DMS53 treated with DMSO at 0.1 percent for 48 hours (cell line): Measurements from ENCODE around the gene ADSL.

ENCODE experiments used
- DNase-seq: peaks from one replicate; lab custom pipeline; 2025; ENCODE audit not compliant: unreplicated experiment; lab: John Stamatoyannopoulos, UW

ADSL gene

DNA sequence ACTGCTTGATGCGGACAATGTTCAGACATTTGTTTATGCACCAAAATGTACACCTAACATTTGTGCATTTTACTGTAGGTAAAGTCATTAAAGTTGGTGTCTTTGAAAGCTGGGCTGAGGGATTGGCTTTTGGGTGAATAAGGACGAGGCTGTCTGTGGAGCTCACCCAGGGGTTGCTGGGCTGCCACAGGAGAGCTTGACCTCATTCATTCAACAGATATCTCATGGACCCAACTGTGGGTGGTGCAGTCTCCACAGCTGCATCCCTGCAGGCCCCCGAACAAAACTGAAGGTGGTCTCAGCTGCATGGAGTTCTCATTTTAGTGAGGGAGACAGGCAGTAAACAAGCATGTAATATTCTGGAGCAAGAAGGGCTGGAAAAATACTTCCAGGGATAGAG is 56.8 kb downstream of the ADSL start:
- no peak for DNase-seq

DNA sequence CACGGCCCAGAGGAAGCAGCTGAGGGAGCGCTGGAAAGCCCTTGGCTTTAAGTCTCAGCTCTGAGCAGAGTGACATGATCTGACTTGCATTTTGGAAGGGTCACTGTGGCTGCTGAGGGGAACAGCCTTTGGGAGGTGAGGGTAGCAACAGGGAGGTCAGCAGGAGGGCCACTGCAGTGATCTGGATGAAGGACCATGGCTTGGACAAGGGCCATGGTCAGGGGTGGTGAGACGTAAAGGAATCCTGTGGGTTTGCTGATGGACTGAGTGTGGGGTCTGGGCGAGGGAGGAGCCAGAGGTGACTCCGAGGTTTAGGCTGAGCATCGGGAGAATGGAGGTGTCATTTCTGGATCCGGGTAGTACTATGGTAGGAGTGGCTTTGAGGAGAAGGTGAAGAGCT is 57.4 kb downstream of the ADSL start:
- no peak for DNase-seq

DNA sequence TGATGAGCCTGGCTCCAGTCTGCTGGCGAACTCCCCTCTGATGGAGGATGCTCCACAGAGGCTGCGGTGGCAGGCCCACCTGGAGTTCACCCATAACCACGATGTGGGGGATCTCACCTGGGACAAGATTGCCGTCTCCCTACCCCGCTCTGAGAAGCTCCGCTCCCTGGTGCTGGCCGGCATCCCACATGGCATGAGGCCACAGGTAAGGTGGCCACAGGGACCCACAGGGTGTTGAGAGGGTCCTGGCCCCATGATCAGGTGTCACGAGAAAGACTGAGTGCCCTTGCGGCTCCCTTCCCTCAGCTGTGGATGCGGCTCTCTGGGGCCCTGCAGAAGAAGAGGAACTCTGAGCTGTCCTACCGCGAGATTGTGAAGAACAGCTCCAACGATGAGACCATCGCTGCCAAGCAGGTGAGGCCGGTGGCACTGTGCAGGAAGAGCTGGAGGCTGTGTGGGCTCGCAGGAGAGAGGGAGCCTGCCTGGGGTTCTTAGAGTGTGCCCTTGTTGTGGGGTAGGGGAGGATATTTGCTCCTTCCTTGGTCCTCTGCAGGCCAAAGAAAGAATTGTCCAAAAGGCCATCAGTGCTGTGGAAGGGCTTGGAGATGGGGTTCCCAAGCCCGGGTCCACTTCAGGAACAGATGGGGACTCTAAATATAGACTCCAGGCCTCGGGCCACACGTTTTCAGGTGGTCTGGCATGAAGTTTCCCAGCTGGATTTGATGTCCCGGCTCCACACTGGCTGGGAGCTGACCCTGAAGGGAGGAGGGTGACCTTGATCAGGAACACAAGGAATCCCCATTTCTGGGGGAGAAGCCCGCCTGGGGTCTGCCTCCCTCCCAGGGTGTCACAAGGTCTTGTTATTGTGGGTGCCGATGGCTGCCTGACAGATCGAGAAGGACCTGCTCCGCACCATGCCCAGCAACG is 58.2 kb downstream of the ADSL start:
- no peak for DNase-seq

DNA sequence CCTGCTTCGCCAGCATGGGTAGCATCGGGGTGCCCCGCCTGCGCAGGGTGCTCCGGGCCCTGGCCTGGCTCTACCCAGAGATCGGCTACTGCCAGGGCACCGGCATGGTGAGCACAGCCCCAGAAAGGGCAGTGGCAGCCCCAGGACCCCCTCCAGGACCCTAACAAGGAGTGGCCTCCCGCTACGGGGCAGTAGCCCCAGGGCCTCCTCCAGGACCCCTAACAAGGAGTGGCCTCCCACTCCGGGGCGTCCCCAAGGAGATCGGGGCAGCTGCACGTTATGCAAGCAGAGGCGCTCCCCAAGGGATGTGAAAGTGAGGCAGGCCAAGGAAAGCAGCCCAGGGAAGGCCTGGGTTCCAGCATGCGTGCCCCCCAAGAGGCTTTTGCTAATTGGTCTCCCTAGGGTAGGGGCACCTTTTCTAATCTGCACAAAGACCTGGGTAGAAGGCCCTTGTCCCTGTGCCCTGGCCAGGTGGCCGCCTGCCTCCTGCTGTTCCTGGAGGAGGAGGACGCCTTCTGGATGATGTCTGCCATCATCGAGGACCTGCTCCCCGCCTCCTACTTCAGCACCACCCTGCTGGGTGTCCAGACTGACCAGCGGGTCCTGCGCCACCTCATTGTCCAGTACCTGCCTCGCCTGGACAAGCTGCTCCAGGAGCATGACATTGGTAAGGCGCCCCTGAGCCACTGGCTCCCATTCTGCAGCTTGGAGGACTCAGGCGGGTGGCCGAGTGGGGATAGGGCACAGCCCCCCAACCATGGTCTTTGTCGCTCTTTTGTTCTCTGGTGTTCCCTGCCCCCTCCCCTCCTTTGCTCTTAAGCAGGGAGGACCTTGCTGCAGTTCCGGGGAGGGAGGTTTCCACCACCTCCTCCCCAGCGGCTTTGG is 59.1 kb downstream of the ADSL start:
- DNase-seq: no peak

DNA sequence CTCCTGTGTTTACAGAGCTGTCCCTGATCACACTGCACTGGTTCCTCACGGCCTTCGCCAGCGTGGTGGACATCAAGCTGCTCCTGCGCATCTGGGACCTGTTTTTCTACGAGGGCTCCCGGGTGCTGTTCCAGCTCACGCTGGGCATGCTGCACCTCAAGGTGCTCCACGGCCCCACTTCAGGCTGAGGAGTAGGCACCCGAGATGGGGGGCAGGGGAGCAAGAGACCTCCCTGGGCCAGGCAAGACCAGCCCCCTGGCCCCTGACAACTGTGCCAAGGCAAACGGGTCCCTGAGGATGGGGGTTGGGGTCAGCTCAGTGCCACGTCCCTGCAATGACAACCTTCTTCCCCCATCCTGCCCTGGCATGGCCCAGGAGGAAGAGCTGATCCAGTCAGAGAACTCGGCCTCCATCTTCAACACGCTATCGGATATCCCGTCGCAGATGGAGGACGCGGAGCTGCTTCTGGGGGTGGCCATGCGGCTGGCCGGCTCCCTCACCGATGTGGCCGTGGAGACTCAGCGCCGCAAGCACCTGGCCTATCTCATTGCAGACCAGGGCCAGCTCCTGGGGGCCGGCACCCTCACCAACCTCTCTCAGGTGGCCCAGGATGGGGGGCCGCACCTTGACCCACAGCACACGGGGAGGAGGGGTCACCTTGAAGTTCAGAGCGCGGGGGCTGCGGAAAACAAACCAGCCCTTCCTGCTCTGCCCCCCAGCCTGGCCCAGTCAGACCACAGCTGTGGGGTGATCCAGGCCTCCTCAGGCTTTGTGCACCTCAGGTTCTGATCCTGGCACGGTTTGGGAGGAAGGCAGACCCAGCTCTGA is 60.0 kb downstream of the ADSL start:
- DNase-seq: no peak

DNA sequence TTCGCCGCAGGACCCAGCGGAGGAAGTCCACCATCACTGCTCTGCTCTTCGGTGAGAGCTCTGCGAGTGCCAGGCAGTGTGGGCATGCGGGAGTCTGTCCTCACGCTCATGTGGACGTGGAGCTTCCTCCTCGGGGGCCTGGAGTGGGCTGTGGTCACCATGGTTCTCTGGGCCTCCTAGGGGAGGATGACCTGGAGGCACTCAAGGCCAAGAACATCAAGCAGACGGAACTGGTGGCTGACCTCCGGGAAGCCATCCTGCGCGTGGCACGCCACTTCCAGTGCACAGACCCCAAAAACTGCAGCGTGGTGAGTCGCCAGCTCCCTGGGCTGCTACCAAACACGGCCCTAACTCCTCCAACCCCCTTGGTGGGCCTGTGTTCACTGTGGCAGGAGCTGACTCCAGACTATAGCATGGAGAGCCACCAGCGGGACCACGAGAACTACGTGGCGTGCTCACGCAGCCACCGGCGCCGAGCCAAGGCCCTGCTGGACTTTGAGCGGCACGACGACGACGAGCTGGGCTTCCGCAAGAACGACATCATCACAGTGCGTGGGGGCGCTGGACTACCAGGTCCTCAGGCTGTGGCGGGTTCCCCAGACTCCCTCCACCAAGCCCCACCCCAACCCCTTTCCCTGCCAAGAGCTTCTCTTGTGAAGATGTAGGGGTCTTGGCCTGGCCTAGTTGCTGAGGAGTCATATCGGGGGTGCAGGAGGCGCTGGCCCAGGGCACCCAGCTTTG is 60.9 kb downstream of the ADSL start:
- DNase-seq: no peak

DNA sequence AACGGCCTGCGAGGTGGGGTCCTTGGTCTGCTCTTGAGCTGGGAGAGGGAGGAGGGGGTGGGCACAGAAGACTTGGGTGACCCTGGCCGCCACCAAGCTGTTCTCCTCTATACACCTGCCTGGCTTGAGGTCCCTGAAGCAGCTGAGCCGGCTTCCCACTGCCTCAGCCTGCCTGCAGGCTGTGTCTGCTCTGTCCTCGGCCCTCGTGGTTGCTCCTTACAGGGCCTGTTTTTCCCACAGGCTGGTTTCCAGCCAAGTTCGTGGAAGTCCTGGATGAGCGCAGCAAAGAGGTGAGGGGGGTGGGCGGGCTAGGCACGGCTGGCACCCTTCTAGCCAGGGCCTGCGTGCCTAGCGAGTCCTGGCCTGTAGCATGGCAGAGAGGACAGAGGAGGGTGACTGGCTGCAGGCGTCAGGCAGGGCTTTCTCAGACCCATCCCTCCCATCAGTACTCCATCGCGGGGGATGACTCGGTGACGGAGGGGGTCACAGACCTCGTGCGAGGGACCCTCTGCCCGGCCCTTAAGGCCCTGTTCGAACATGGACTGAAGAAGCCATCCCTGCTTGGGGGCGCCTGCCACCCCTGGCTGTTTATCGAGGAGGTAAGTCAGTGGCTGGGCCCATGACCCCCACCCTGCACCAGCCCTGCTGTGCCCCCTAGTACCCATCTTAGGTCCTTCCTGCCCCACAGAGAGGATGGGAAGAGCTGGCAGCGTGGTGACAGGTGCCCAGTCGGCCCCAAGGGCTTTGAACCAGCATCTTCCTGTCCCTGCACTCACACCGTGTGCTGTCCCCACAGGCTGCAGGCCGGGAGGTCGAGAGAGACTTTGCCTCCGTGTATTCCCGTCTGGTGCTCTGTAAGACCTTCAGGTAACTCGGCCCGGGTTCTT is 61.8 kb downstream of the ADSL start:
- DNase-seq: no peak

DNA sequence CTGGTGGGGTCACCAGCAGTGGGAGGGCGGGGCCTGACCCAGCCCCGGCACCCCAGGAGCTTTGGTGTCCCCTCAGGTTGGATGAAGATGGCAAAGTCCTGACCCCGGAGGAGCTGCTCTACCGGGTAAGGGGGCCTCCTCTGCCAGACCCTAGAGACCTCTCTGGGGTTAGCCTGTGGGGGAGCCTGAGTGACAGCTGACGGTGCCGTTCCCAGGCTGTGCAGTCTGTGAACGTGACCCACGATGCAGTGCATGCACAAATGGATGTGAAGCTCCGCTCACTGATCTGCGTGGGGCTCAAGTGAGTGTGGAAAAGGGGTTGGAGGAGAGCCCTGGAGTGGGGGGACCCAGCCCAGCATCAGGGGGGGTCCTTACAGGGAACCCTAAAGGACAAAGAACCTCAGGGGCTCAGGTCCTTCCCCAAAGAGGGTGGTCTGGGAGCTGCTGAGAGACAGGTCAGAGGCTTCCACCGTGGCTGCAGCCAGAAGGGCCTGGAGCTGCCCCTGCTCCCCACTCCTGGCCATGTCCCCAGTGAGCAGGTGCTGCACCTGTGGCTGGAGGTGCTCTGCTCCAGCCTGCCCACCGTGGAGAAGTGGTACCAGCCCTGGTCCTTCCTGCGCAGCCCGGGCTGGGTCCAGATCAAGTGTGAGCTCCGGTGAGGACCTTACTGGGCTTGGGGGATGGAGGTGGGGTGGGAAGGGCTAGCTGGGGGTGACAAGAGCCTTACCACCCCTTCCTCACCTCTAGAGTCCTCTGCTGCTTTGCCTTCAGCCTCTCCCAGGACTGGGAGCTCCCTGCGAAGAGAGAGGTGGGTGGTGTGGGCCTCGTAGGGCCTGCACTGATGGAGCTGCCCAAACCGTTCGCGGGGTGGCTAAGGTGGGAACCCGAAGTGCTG is 62.7 kb downstream of the ADSL start:
- DNase-seq: no peak

DNA sequence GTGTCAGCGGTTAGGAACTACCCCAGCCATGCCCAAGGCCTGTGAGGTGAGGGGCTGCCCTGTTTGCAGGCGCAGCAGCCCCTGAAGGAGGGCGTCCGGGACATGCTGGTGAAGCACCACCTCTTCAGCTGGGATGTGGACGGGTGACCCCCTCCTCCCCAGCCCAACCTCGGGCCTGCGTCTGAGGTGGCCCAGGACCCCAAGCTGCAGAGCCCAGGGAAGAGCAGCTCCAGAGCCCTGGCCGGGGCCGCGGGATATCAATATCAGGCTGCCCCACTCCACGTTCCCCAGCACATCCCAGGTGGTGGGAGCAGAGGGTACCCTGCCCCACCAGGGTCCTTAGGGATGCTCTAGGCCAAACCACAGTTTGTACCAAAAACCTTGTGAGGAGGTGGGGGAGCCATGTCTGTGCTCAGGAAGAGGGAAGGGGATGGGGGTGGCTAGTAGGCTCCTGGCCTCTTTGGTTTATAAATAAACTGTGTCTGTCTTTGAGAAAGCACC is 63.4 kb downstream of the ADSL start:
- DNase-seq: no peak

DNA sequence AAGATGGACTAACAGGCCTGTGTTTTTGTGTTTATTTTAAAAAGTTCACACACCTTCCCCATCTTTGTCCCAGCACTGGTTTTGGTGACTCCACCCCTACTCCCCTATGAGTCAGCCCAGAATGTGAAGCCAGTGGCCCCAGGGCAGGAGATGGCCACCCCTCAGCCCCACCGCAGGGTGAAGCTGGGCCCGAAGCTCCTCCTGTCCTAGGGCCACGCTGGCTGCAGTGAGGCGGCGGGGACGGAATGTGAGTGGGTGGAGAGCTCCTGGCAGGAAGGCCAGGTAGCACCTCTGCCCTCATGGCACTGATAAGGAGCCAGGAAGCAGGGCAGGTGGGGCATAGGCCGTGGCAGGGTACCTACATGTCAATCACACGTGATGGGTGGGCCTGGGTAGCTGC is 64.0 kb downstream of the ADSL start:
- no peak for DNase-seq

DNA sequence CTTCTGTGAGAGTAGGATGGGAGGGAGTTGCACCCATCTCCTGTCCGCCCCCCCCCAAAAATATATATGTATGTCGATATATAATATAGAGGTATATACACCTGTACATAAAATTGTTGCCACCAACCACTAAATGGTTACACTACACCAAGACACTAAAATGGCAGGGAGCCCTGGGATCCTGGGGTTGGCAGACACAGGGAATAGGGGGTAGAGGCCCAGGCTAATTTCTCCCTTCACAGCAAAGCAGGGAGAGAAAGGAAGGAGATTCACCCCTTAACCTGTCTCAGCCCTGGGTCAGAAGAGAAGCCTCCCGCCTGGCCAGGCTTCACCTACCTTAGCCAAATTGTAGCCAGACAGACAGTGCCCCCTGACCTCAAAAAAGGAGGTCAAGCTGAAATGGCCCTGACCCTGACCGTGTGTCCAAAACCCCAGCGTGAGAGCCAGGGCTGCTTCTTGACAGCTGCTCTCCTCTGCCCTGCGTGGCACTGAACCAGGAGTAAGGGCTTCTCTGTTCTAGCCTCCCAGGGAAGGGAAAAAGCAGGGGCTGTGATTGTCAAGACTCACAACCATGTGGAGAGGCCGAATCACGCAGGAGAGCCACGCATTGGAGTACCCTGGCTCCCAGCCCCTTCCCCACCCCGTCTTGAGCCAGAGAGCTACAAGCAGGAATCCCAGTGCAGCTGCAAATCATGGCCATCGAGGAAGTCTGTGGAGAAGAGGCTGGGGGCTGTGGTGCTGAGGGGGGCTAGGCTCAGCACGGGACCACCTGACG is 64.6 kb downstream of the ADSL start:
- DNase-seq: no peak

DNA sequence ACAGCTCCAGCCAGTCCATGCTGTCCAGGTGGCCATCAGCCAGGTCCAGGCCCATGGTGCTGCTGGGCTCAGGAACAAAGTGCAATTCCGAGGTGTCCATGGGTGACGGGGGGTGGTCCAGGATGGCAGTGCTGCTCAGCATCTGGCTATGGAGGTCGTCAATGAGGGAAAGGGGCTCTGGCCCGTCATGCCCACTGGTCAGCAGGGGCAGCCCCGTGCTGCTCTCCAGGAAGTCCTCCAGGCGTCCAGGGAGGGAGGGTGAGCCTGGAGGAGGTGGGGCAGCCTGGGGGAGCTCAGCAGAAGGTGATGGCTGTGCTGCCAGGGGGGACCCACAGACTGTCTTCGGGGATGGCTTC is 65.2 kb downstream of the ADSL start:
- DNase-seq: no peak

DNA sequence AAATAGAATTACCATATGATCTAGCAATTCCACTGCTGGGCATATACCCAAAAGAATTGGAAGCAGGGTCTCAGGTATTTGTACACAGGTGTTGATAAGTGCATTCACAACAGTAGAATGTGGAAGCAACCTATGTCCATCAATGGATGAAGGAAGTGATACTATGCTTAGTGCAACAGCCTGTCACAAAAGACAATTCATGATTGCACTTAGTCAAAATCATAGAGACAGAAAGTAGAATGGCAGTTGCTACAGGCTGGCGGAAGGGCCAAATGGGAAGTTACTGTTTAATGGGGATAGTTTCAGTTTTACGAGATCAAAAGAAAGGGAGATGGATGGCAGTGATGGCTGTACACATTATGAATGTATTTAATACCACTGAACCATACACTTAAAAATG is 66.1 kb downstream of the ADSL start:
- no peak for DNase-seq

DNA sequence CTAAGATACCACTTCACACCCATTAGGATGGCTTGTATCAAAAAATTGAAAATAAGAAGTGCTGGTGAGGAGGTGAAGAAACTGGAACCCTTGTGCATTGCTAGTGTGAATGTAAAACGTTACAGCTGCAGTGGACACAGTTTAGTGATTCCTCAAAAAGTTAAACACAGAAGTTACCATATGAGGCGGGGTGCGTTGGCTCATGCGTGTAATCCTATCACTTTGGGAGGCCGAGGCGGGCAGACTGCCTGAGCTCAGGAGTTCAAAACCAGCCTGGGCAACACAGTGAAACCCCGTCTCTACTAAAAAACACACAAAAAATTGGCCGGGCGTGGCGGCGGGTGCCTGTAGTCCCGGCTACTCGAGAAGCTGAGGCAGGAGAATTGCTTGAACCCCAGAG is 67.6 kb downstream of the ADSL start:
- no peak for DNase-seq

DNA sequence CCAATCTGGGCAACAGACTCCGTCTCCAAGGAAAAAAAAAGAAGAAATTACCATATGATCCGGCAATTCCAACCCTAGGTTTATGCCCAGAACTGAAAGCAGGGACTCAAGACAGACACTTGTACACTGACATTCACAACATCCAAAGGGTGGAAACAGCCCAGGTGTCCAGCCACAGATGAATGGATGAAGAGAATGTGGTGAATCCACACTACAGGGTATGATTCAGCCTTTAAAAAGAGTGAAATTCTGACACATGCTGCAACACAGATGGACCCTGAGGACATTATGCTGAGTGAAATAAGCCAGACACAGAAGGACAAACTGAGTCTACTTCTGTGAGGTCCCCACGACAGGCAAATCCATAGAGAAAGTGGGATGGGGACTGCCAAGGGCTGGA is 68.0 kb downstream of the ADSL start:
- DNase-seq: no peak

DNA sequence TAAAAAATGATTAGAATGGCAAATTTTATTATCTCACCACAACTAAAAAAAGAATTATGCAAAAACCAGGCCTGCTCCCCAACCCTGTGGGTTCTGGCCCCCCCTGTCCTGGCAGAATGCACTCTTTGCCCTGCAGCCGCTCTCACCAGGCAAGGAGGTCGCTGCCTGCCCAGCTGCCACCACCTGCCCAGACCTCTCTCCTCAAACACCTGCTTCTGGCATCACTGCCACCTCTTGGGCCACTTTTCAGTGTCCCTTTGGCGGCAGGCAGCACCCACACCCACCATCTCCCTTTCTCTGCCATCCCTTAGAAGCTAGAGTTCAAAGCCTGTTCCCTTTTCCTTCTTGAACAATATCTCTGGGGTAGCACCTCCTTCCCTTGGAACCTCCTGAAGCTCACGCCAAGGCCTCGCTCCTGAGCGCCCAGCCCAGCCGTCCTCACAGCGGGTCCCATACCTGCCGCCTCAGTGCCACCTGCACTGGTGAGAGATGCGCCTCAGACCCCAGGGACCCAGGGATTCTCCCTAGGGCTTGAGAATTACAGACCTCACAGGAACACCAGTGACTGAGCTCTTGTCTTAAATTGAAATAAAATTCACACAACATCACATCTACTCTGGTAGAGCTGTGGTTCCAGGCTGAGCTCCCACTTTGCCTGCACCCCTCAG is 68.7 kb downstream of the ADSL start:
- DNase-seq: no peak
